Activated naive CD8-positive, alpha-beta T cell treated with anti-CD3 and anti-CD28 coated beads for 36 hours (primary cell): ENCODE data around the gene TRMU. TPM values are rescaled to one million over a fixed set of nuclear protein-coding genes. Genes with fewer than 3 reads are reported as not detected.

Experiments
- DNase-seq: peaks from one replicate; pipeline ENCODE4 v3.0.0; 2021
- H3K27ac Mint-ChIP-seq: one replicate; pipeline ENCODE4 v1.8.0; 2022; ENCODE audit warnings: mild to moderate bottlenecking, moderate library complexity, mixed read lengths
- H3K27me3 Mint-ChIP-seq: one replicate; pipeline ENCODE4 v1.8.0; 2022; ENCODE audit warnings: mild to moderate bottlenecking, mixed read lengths
- H3K36me3 Mint-ChIP-seq: one replicate; pipeline ENCODE4 v1.8.0; 2021; ENCODE audit warnings: mild to moderate bottlenecking, mixed read lengths
- H3K4me1 Mint-ChIP-seq: one replicate; pipeline ENCODE4 v1.8.0; 2021; ENCODE audit warnings: mixed read lengths
- H3K4me3 Mint-ChIP-seq: one replicate; pipeline ENCODE4 v1.8.0; 2022; ENCODE audit warnings: mild to moderate bottlenecking, moderate library complexity, mixed read lengths
- H3K9me3 Mint-ChIP-seq: one replicate; pipeline ENCODE4 v1.8.0; 2022; ENCODE audit warnings: mixed read lengths
- total RNA-seq, 2 experiments: library from RNA; stranded (reverse); gene quantifications; one replicate each; pipeline ENCODE4 v1.2.3, GENCODE V29; 2021

Gene TRMU
- total RNA-seq, 2 experiments from 2014 or later: 60.2 to 70.0 TPM

DNA sequence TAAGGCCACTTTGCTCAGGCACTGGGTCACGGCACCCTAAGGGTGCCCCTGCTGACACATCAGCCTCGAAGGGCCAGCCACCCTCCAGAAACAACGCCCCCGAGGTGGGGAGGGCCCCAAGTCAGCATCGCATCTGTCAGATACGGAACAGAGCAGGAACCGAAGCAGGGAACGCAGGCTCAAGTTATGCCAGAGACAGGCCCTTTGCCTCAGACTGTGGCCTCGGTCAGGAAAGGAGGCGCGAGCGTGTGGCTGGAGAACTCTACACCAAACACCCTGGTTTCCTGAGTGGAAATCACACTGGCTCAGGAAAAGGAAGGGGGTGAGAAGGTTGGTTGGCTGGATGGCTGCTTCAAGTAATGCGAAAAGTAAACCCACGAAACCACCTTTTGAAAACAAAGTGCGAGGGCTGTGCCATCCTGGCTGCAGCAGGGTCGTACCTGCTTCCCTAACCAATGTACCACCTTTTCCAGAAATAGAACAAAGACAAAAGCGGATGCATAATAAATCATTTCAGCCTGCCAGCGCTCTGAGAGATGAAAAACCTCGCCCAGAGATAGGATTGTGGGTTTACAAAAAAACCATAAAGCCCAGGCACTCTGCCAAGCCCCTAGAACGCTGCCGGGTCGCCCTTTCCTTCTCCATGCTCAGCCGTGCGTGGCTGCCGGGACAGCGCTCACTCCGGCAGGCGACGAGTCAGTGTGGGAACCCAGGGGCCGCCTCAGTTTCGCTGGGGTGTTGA lies 38.6 kb downstream of the TRMU start:
- Mint-ChIP-seq H3K4me3 (no peak overlapping the region), H3K9me3 (peaks cover 14% of the 10 kb centered on the region), H3K27ac (no peak overlapping the region), H3K27me3 (peaks cover 13% of the 10 kb centered on the region), H3K4me1 (peaks cover 30% of the 10 kb centered on the region), H3K36me3 (peaks cover 5% of the 10 kb centered on the region)
- DNase-seq: no peak

GRCh38 chr22:46374663-46375474 lies 39.4 kb downstream of the TRMU start:
- DNase-seq: no peak
- Mint-ChIP-seq H3K4me1 (peaks cover 29% of the 10 kb centered on the region), H3K27ac (no peak overlapping the region), H3K4me3 (no peak overlapping the region), H3K9me3 (peaks cover 14% of the 10 kb centered on the region), H3K27me3 (peaks cover 13% of the 10 kb centered on the region), H3K36me3 (peaks cover 5% of the 10 kb centered on the region)

DNA sequence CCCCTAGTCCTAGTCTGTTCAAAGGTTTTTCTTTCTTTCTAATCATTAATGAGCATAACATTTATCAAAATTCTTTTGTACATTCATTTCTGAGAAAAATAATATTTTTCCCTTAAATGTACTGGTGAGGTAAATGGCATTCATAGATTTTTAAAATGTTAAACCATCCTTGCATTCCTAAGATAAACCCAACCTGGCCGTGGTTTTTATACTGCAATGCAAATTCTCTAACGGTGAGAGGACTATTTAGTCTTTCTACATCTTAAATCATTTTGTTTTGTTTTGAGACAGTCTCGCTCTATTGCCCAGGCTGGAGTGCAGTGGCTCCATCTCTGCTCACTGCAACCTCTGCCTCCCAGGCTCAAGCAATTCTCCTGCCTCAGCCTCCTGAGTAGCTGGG lies 40.6 kb downstream of the TRMU start:
- H3K4me1 Mint-ChIP-seq: peaks cover 18% of the 10 kb centered on the region
- peaks cover 5% of the 10 kb centered on the region for H3K36me3 Mint-ChIP-seq
- H3K4me3 Mint-ChIP-seq: no peak overlapping the region

GRCh38 chr22:46376908-46377524 lies 41.5 kb downstream of the TRMU start:
- H3K4me1 Mint-ChIP-seq: peaks cover 15% of the 10 kb centered on the region
- H3K9me3 Mint-ChIP-seq: peaks cover 14% of the 10 kb centered on the region
- DNase-seq: no peak
- H3K27me3 Mint-ChIP-seq: peaks cover 7% of the 10 kb centered on the region
- H3K27ac Mint-ChIP-seq: no peak overlapping the region
- no peak overlapping the region for H3K4me3 Mint-ChIP-seq
- H3K36me3 Mint-ChIP-seq: peaks cover 5% of the 10 kb centered on the region

More for the DNA sequence above, 40.6 kb downstream of the TRMU start:
- Mint-ChIP-seq H3K27ac (no peak overlapping the region), H3K27me3 (peaks cover 13% of the 10 kb centered on the region), H3K9me3 (peaks cover 14% of the 10 kb centered on the region)
- no peak for DNase-seq

DNA sequence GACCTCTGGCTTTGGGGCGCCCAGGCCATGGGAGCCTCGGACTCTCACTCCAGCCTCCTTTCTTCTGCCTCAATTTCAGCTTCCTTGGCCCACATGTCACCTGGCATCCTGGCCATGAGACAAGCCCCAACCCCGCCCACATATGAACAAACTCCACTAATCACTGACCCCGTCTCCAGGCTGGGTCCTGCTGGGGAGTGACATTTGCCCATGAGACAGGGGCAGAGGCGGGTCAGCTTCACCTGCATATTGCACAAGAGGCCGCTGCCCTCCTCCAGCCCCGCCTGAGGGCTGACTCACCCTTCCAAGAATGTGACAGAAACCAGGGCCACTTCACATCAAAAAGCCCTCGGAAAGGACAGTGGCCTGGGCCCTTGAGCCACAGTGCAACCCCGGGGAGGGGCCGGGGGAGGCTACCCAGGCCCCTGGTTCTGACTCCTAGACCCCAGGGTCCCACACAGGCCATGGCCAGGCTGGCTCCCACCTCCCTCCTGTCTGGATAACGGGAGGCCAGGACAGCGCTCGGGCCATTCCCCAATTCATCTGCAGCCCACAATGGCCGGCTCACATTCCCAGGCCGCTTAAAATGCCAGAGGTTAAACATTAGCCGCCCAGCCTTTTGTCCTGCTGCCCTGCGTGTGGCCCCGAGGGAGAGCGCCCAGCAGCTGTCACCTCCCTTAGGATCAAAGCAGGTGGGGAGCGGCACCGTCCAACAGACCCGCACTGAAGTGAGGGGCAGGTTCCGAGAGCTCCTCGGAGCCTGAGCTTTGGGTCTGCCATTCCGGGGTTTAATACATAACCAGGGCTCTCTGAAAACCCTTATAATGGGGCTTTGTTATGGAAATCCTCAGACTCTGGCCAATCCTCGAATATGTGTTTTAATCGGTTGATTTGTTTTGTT lies 42.3 kb downstream of the TRMU start:
- Mint-ChIP-seq H3K4me1 (peaks cover 14% of the 10 kb centered on the region), H3K27ac (no peak overlapping the region), H3K9me3 (peaks cover 14% of the 10 kb centered on the region), H3K4me3 (no peak overlapping the region), H3K36me3 (peaks cover 5% of the 10 kb centered on the region), H3K27me3 (peaks cover 7% of the 10 kb centered on the region)
- DNase-seq: no peak

DNA sequence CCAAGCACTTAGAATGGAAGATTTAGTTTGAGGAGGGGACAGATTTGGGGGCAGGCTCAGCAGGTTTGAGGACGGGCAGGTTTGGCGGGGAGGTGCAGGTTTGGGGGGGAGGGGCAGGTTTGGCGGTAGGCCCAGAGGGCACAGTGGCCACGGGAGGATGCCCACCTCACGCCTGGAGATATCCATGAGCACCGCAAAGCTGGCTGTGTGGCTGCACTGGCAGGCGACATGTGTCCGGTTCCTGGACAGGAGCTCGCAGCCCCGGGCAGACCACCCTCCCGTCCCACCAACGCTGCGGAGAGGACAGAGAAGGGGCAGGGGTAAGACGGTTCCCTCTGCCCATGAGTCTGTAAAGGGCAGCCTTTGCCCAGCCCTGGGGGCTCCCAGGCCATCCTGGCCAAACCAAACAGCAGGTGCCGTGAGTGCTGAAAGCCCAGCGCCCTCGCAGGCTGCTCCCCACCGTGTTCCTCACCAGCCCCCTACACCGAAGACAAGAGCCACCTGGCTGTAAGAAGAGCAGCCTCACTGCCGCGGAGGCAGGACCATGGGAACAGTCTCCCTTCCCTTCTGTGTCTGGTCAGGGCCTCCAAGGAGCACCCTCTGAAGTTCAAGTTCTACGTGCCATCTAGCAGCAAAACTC lies 43.0 kb downstream of the TRMU start:
- Mint-ChIP-seq H3K36me3 (peaks cover 5% of the 10 kb centered on the region), H3K4me1 (peaks cover 10% of the 10 kb centered on the region), H3K27ac (no peak overlapping the region), H3K27me3 (peaks cover 7% of the 10 kb centered on the region), H3K9me3 (peaks cover 14% of the 10 kb centered on the region), H3K4me3 (no peak overlapping the region)
- no peak for DNase-seq

GRCh38 chr22:46379066-46379930 lies 43.8 kb downstream of the TRMU start:
- Mint-ChIP-seq H3K36me3 (peaks cover 5% of the 10 kb centered on the region), H3K27me3 (peaks cover 3% of the 10 kb centered on the region), H3K4me3 (no peak overlapping the region), H3K27ac (no peak overlapping the region), H3K9me3 (peaks cover 14% of the 10 kb centered on the region), H3K4me1 (peaks cover 3% of the 10 kb centered on the region)
- DNase-seq: no peak

GRCh38 chr22:46380069-46380468 lies 44.6 kb downstream of the TRMU start:
- Mint-ChIP-seq H3K27me3 (no peaks in the 10 kb centered on the region), H3K4me1 (no peaks in the 10 kb centered on the region), H3K4me3 (no peak overlapping the region), H3K36me3 (peaks cover 4% of the 10 kb centered on the region), H3K9me3 (peaks cover 13% of the 10 kb centered on the region), H3K27ac (no peak overlapping the region)
- DNase-seq: no peak

DNA sequence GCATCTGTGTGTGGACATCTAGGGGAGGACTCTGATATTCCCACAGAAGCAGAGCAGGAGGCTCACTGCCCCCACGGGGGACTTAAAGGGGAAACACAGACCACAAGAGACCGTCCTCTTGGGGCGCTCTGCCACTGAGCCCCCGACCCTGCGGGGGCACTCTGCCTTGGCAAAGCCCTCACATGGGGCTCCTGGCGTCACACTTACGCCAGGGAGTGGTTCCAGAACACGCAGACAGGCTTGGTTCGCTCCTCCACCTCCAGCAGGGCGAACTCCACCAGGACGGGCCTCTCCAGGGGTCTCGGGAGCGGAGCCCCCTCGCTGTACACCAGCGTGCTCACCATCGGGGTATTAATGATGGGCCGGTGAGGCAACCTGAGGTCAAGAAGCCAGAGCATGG lies 45.1 kb downstream of the TRMU start:
- H3K27ac Mint-ChIP-seq: no peak overlapping the region
- H3K36me3 Mint-ChIP-seq: peaks cover 2% of the 10 kb centered on the region
- no peak overlapping the region for H3K4me3 Mint-ChIP-seq

GRCh38 chr22:46381142-46381541 lies 45.6 kb downstream of the TRMU start:
- Mint-ChIP-seq H3K4me1 (no peaks in the 10 kb centered on the region), H3K36me3 (no peaks in the 10 kb centered on the region), H3K27ac (no peak overlapping the region), H3K9me3 (peaks cover 4% of the 10 kb centered on the region), H3K27me3 (no peaks in the 10 kb centered on the region), H3K4me3 (no peak overlapping the region)
- no peak for DNase-seq

More for the DNA sequence above, 45.1 kb downstream of the TRMU start:
- Mint-ChIP-seq H3K4me1 (no peaks in the 10 kb centered on the region), H3K27me3 (no peaks in the 10 kb centered on the region), H3K9me3 (peaks cover 9% of the 10 kb centered on the region)
- no peak for DNase-seq

DNA sequence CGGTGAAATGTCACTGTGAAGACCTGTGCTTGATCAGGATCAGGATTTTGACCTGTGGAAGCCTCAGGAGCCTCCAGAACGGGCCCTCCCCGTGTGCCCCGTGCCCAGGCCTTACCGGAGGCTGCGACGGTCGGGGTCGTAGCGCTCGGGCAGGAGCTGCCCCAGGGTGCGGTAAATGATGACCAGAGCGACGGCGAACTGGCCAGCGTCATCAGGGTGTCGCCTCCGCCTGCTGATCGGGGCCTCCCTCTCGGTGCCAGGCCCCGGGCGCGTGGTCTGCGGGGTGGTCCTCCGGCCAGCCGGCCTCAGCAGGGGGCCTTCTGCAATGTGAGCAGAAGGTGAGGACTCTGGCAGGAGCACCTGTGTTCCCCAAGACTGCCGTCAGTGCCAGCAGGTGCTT lies 46.2 kb downstream of the TRMU start:
- H3K27ac Mint-ChIP-seq: no peak overlapping the region
- peaks cover 1% of the 10 kb centered on the region for H3K9me3 Mint-ChIP-seq
- H3K36me3 Mint-ChIP-seq: no peaks in the 10 kb centered on the region
- H3K27me3 Mint-ChIP-seq: no peaks in the 10 kb centered on the region
- no peak overlapping the region for H3K4me3 Mint-ChIP-seq
- no peaks in the 10 kb centered on the region for H3K4me1 Mint-ChIP-seq
- DNase-seq: no peak

DNA sequence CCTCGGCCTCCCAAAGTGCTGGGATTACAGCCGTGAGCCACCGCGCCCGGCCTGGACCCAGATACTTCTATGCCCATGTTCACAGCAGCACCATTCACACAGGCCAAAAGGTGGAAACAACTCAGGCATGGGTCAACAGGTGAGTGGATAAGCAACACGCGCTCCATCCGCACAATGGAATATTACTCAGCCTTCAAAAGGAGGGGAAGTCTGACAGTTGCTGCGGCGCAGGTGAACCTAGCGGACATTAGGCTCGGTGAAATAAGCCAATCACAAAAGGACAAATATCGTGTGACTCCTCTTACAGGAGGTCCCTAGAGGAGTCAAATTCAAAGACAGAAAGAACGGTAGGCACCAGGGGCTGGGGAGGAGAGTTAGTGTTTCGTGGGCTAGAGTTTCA lies 47.0 kb downstream of the TRMU start:
- no peak for DNase-seq
- Mint-ChIP-seq H3K36me3 (no peaks in the 10 kb centered on the region), H3K27ac (no peak overlapping the region), H3K4me3 (no peak overlapping the region), H3K9me3 (no peaks in the 10 kb centered on the region), H3K4me1 (no peaks in the 10 kb centered on the region), H3K27me3 (no peaks in the 10 kb centered on the region)

GRCh38 chr22:46386312-46386711 lies 50.8 kb downstream of the TRMU start:
- H3K27me3 Mint-ChIP-seq: no peaks in the 10 kb centered on the region
- H3K9me3 Mint-ChIP-seq: no peaks in the 10 kb centered on the region
- no peak for DNase-seq
- H3K4me1 Mint-ChIP-seq: no peaks in the 10 kb centered on the region
- no peak overlapping the region for H3K27ac Mint-ChIP-seq
- no peaks in the 10 kb centered on the region for H3K36me3 Mint-ChIP-seq
- H3K4me3 Mint-ChIP-seq: no peak overlapping the region
